ENCODE data around the gene CFAP251. TPM values are rescaled to one million over a fixed set of nuclear protein-coding genes. Genes with fewer than 3 reads are reported as not detected.

Gene CFAP251
- total and polyA plus RNA-seq, 2 of the 13 experiments (the other 11 are each of a cell fraction or from before 2014, with no cell fraction given) = 0.30 to 0.42 TPM

GRCh38 chr12:121990692-121991603 is 72.6 kb downstream of the CFAP251 start:
- TF ChIP-seq TERF1 (CRISPR knock-in tag; IDR thresholded peaks at IDR 0.05) (no peak), ZNF33A (CRISPR knock-in tag; IDR thresholded peaks at IDR 0.05; ENCODE audit: borderline replicate concordance) (no peak)
- in situ Hi-C loops (cut with HindIII; ENCODE audit: extremely low pct_ligation_motif_present, low pct_unique_long_range_greater_than_20kb) (no loop called here), intact Hi-C loops (cut with micrococcal nuclease; ENCODE audit: unreplicated experiment) (no loop called here)
- ATAC-seq = no peak
- no peak for DNase-seq (ENCODE audit: low spot score)
- Histone ChIP-seq H3K36me3 (replicated peaks in 1 of 2; ENCODE audit: control insufficient read depth in 1 of 2, insufficient read depth in 2 of 2, low read length in 2 of 2) (no peaks in the 10 kb centered on the region), H3K27ac (ENCODE audit: extremely low read length, insufficient read depth, low read length) (no peak overlapping the region), H4K20me1 (ENCODE audit: insufficient read depth, low read length) (no peaks in the 10 kb centered on the region), H3K79me2 (ENCODE audit: insufficient read depth, low read length) (no peaks in the 10 kb centered on the region), H3K4me1 (ENCODE audit: insufficient read depth, low read length) (peaks cover 48% of the 10 kb centered on the region), H3K27me3 (ENCODE audit: control insufficient read depth in 1 of 2, insufficient read depth in 2 of 2, low read length in 2 of 2) (peaks cover 0 to 4% of the 10 kb centered on the region in 2 experiments; a peak in 1 of 5 replicates), H3K9me3 (ENCODE audit: low read length) (no peaks in the 10 kb centered on the region), H3K9ac (ENCODE audit: insufficient read depth, low read depth, low read length) (no peak overlapping the region), H3K4me2 (ENCODE audit: low read depth, low read length) (no peak overlapping the region), H2AFZ (ENCODE audit: low read length) (no peak overlapping the region), H3K4me3 (replicated peaks in 1 of 3; ENCODE audit: insufficient read depth in 1 of 3, low read depth in 2 of 3, low read length in 3 of 3) (no peak overlapping the region)
- ChIA-PET CTCF (ENCODE audit: low intra/inter-chr PET ratio, low total read pairs) (no interaction called here), POLR2A (interaction anchor here (1.2 kb wide), 1 partner anchor 33 kb away, joined by 4 read pairs; no protein-coding TSS in a partner anchor)
- no peak for FAIRE-seq
- WGBS (ENCODE audit: low lambda C conversion rate) = 27% methylated on average over 7 of the region's 10 CpGs
- no TSS peak for BruUV-seq (replicated peaks)

GRCh38 chr12:121992059-121992879 is 73.9 kb downstream of the CFAP251 start:
- 18% methylated on average over 19 of the region's 21 CpGs for WGBS (ENCODE audit: low lambda C conversion rate)
- Histone ChIP-seq H3K4me3 (replicated peaks in 1 of 3; ENCODE audit: insufficient read depth in 1 of 3, low read depth in 2 of 3, low read length in 3 of 3) (no peak overlapping the region), H3K9me3 (ENCODE audit: low read length) (no peaks in the 10 kb centered on the region), H4K20me1 (ENCODE audit: insufficient read depth, low read length) (no peaks in the 10 kb centered on the region), H3K4me1 (ENCODE audit: insufficient read depth, low read length) (peaks cover 56% of the 10 kb centered on the region), H3K36me3 (replicated peaks in 1 of 2; ENCODE audit: control insufficient read depth in 1 of 2, insufficient read depth in 2 of 2, low read length in 2 of 2) (no peaks in the 10 kb centered on the region), H3K9ac (ENCODE audit: insufficient read depth, low read depth, low read length) (no peak overlapping the region), H3K79me2 (ENCODE audit: insufficient read depth, low read length) (no peaks in the 10 kb centered on the region), H3K27ac (ENCODE audit: extremely low read length, insufficient read depth, low read length) (no peak overlapping the region), H3K27me3 (ENCODE audit: control insufficient read depth in 1 of 2, insufficient read depth in 2 of 2, low read length in 2 of 2) (peaks cover 0 to 4% of the 10 kb centered on the region in 2 experiments; a peak in 1 of 5 replicates), H2AFZ (ENCODE audit: low read length) (no peak overlapping the region), H3K4me2 (ENCODE audit: low read depth, low read length) (peak overlapping the region; percentile 61)
- peak; percentile 39 for DNase-seq (ENCODE audit: low spot score)
- intact Hi-C loops (cut with micrococcal nuclease; ENCODE audit: unreplicated experiment) (no loop called here), in situ Hi-C loops (cut with HindIII; ENCODE audit: extremely low pct_ligation_motif_present, low pct_unique_long_range_greater_than_20kb) (no loop called here)
- FAIRE-seq = no peak
- ChIA-PET POLR2A (interaction anchor here (0.7 to 1.2 kb wide), 2 partner anchors 31 to 71 kb away, joined by 3 to 4 read pairs; no protein-coding TSS in a partner anchor), CTCF (ENCODE audit: low intra/inter-chr PET ratio, low total read pairs) (no interaction called here)
- ATAC-seq = peak; percentile 65
- no TSS peak for BruUV-seq (replicated peaks)
- TF ChIP-seq IRX3 (CRISPR knock-in tag; IDR thresholded peaks at IDR 0.05; ENCODE audit: borderline replicate concordance, low read depth) = no peak
- no peak for TF ChIP-seq ARID5B (CRISPR knock-in tag; IDR thresholded peaks at IDR 0.05)
- 0 out of 2 replicates have a peak, but pooled peaks have one; percentile 19 for TF ChIP-seq FOSL2 (CRISPR knock-in tag; IDR thresholded peaks at IDR 0.05)
- TF ChIP-seq MATR3 (CRISPR knock-in tag; IDR thresholded peaks at IDR 0.05) = no peak
- TF ChIP-seq HNF1B (CRISPR knock-in tag; IDR thresholded peaks at IDR 0.05) = no peak
